GM18511 (cell line): ENCODE data around the gene OR9Q1.
"Not testable (repeated sequence)": the region's sequence is repeated elsewhere in the genome, so short reads cannot be mapped to it uniquely, and the experiment has no call there.

Experiments
- ATAC-seq: cut with Tn5 transposase; IDR thresholded peaks from one replicate; pipeline ENCODE4 v1.9.1; 2021; ENCODE audit warnings: mild to moderate bottlenecking, moderate library complexity; ENCODE audit not compliant: unreplicated experiment

Gene OR9Q1

DNA sequence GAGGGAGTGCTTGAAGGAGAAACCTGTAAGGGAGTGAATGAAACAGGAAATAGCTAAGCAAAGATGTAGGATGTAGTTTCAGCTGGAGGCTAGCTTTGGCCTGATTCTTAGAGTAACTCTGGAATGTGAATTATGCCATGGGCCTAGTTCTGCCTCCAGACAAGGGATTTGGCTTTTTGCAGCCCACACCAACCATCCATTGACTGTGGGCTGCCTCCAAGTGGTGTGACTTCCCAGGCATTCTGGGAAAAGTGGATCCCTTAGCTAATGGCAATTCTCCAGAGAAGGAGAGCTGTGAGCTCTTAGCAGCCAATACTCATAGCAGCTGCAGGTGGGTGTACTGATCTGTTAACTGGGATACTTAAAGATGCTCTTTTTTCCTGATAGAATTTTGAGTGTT, 103.7 kb downstream of the OR9Q1 start:
- no peak for ATAC-seq

DNA sequence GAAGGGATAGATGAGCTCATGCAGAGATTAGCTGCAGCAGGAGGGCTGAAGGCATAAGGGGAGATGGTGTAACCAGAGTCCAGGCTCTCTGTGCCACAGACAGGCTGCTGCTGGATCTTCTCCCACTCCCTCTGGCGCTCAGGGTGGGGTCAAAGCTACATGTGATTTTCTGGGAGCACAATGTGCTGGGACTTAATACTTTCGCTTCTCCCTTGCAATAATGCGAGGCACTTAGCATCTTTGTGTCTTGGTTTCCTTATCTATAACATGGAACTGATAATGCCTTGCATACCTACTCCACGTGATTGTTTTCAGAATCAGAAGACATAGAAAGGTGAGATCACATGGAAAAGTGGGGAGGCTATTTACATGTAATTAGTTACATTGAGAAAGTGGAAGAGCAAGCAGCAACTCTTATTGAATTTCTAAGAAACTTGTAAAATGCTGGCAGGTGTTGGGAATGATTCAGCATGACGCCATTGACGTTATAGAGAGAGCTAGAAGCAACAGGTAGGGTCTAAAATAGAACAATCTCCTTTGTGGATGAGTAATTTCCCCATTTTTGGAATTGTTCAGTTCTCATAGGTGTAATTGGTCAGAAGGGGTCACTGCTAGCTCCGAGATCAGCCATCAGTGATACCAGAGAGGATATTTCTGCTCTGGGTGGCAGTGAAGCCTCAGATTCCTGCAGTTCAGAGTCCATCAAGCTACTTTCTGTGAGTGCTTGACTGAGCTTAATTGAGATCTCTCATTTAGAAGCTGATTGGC, 109.8 kb downstream of the OR9Q1 start:
- no peak for ATAC-seq

DNA sequence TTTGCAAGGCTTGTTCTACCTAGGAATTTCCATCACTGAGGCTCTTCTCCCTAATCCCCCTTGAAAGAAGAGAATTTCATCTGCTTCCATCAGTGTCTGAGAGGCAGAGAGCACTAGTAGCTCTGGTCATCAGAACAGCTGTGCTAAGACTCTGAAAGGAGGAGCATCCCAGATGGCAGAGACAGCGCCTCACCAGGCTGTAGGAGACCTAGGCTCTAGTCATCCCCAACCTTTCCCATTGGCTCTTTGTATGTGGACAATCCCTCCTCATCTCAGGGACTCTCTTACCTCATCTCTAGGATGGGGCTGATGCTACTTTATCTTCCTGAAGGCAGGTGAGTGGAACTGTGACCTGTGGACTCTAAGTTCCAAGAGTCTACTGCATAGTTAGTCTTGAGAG, 110.5 kb downstream of the OR9Q1 start:
- no peak for ATAC-seq

DNA sequence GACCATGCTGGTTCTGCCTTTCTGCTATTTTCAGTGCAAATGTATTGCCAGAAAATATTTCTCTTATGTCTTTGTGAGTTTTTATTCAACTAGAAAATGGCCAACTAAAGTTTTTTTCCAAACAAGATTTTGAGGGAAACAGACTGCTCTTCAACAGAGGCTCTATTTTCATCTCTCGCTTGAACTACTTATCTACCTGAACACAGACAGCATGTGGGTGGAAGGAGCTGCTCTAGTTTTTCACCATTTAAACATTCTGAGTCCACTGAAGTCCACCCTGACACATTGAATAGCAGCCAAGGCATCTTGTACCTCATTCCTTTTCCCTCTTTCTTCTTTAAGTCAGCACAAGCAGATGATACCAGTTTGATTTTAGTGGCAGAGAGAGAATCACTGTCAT, 111.5 kb downstream of the OR9Q1 start:
- ATAC-seq: no peak

DNA sequence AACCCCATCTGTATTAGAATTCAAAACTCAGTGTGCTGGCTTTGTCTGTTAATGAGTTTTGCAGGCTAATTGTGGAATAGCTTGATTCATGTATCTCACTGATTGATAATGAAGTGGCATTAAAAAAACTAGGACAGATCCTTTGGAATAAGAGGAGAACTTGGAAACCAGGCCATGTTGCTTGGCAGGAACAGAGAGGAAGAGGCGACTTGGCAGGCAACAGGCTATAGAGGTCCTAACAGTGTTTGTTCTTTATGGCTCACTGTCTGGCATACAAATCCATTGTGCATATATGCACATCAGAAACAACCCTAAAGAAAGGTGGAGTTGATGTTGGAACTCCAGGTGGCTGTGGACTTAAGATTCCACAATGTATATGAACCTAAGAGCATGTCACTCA, 119.1 kb downstream of the OR9Q1 start:
- ATAC-seq: no peak

DNA sequence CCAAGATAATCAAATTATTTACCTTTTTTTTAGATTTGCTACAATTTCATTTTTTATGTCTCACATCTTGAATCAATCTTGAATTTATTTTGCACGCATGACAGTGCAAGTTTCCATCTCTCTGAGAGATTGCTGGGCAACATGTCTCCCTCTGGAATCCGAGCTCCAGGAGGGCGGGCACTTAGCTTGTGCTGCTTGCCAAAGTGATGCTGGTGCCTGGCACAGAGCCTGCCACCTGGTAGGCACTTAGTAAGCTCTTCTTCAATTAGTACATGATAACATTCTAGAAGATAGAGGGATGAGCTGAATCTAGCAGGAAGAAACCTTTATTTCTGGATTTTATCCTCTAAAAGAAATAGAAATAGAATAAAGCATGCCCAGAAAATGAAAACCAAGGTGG, 129.1 kb downstream of the OR9Q1 start:
- ATAC-seq: no peak

DNA sequence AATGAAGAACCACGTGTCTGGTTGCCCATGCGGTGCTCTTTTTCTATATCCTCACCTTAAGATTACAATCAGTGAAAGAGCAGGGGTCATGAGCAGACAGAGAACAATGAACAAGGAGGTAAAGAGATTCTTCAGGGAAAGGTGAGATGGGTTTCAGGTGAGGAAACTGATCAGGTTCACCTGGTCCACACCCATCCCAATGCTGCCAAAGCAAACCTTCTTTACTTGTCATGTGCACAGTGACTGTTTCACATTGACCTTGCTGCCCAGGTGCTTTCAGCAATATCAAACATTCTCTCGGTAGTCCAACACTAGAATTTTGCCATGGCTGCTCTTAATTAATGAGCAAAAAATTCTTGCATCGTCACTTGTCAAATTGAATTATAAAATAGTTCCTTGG, 140.7 kb downstream of the OR9Q1 start:
- ATAC-seq: no peak

DNA sequence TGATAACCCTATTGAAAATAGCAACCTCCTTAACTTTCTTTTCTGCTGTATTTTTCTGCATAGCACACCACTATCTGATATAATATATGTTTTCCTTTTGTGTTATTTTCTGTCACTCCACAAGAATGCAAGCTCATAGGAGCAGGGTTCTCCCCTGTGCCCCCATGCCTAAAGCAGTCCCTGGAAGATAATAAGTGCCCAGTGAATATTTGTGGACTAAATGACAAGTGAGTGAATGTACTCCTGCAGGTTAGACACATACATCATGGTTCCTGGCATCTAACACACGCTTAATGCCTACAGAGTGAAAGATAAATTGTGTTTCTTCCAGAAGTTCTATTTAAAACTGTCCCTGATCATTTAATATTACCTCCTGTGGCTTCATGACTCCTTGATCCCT, 141.3 kb downstream of the OR9Q1 start:
- no peak for ATAC-seq

DNA sequence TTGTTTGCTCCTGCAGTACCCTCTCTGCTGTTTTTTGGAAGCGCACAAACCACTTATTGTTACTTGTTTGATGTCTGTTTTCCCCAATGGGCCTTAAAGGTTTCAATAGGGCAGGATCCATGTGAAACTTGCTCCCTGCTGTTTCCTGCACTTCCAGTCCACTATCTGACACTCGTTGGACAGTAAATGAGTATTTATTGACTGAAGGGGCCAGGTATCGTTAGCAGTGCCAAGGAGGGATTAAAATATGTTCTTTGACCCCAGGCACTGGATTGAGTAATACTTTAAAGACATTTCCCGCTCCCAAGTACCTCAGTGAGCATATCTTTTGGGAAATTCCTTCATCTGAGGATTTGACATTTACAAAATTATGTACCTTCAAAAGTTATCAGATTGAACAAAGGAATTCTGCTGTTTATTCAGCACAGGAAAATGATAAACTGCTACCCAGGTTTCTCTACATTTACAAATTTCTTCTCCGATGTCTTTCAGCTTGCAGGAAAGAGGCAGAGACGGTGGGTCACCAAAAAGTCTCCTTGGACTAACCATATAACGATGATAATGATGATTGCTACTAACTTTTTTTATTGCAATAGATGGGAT, 141.9 kb downstream of the OR9Q1 start:
- ATAC-seq: no peak

DNA sequence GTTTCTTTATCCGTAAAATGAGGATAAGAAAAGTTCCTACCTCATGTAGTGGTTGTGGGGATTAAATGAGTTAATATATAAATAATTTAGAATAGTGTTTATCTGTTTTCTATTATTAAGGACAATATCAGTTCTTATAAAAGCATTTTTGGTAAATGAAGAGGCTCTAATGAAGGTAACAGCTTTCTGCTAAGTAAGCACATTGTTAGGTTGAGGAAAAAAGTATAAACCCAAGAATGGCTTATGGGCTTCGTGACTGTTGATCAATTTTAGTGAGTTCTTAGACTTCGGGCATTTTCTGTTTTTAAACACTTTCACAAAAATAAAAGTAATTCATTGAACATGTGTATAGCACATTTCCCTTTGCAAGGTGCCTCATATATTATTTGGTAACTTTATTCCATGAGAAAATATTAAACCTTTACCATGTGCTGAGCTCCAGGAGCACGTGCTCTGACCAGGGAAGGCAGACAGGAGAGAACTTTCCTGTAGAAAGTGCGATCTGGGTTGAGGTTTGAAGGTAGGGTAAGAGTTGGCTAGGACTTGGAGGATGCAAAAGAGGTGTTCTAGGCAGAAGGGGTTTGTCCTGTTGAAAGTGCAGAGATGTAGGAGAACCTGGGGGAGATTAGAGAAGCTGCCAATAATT, 153.9 kb downstream of the OR9Q1 start:
- ATAC-seq: no peak

DNA sequence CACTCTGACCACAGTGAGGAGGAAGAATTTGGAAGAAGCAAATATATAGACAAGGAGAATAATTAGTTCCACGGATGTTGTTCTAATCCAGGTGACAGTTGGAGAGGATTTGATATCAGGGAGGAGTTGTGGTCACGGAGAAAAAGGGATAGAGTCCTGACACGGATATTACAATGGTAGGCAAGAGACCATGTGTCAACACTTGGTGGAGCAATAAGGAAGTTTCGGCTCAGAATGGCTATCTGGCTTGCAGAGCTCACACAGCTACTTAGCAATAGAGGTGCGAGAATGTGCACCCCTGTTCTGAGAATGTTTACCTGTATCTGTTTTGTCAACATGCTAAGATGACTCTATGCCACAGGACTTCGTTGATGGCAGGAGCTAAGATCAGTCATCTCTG, 154.8 kb downstream of the OR9Q1 start:
- no peak for ATAC-seq

DNA sequence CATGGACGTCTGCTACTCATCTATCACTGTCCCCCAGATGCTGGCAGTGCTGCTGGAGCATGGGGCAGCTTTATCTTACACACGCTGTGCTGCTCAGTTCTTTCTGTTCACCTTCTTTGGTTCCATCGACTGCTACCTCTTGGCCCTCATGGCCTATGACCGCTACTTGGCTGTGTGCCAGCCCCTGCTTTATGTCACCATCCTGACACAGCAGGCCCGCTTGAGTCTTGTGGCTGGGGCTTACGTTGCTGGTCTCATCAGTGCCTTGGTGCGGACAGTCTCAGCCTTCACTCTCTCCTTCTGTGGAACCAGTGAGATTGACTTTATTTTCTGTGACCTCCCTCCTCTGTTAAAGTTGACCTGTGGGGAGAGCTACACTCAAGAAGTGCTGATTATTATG, 156.0 kb downstream of the OR9Q1 start:
- no peak for ATAC-seq

DNA sequence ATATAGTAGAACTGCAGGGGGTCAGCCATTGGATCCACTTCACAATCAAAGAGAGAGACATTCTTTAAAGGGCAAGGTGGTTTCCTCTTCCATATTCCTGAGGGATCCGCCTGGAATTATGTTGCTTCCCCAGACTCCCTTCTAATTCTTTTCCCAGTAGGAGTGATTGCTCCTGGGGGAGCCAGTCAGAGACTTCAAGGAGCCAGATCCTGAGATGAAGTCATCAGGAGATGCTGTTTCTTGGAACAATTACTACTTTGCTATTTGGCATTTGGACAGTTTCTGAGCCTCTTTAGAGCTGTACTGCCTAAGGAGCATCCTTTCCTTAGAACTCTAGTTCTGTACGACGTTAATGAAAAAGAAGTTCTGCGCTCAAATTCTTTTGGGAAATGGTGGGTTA, 163.3 kb downstream of the OR9Q1 start:
- ATAC-seq: no peak

DNA sequence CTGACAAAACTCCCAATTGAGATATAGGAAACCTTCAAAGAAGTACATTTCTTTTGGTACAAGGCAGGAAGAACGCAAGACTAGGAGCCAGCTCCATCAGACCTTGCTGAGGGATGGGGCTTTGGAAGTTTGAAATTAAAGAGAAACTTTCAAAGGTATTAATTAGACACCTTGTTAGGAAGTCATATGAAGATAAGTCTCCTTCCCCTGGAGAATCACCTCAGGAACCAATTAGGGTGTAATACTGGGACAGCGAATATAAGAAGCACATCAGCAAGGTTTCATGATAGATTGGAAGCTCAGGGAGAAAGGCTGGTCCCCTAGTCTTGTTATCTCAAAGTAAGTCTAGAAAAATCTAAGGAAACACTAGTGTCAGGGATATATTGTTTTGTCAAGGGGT, 165.1 kb downstream of the OR9Q1 start, which contains the start of gene OR9Q2:
TSS of gene OR9Q2 (plus strand) at position 301 of the 400 bp plus-strand sequence. CDS start 1,421 bp downstream, outside the sequence.
- ATAC-seq: no peak

DNA sequence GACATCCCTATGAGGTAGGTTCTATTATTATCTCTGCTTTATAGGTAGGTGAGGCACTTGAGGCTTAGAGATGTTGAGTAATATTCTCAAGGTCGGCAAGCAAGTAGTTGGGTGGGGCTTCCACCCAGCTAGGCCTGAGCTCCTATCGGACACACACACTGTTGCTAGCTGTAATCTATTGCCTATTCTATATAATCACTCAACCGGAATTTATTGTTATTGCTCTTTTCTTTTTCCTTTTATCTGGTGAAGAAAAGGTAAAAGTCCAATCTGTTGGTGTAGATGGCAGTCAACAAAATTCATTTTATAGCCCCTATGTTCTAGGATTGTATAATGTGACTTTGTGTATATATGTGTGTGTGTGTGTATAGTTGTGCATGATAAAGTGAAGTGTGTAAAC, 168.5 kb downstream of the OR9Q1 start:
- no peak for ATAC-seq

DNA sequence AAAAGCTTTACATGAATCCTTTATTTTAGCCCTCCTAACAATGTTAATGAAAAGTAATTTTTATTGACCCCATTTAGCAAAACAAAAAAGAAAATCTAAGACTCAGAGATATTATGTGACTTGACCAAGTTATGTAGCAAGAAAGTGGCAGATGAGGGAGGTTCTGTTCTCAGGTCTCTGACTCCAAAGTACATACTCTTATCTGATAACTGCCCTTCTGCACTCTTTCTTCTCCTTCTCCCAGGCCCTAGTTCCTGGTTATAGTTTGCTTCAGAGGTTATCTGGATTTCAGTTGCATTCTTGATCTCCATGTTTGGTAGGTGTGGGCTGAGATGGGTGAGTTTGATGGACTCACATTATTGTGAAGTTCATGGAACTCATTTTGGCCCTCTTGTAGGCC, 169.7 kb downstream of the OR9Q1 start:
- ATAC-seq: no peak

DNA sequence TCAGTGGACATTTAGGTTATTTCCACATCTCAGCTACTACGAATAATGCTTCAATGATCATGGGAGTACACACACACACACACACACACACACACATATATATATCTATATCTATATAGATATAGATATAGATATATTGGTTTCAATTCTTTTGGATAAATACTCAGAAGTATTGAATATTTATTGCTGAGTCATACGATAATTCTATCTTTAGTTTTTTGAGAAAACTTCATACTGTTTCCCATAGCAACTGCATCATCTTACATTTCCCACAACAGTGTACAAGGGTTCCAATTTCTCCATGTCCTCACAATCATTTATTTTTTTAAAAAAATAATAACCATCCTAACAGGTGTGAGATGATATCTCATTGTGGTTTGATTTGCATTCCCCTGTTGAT, 172.3 kb downstream of the OR9Q1 start:
- ATAC-seq: no peak

DNA sequence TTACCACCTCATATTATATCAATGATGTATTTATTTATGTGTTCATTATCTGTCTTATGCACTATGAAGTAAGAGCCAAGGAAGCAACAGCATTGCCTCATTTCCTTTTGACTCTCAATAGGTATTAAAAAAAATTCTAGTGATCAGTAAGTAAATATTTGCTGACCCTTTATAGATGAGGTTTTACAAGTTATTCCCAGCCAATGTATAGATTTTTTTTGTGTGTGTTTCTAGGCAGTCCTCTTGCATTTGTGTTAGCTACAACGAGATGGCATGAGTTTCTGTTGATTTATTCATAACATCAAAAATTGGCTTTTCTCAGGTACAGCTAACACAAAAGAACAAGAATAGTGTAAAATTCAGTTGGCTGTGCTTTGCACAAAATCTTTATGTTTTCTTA, 175.6 kb downstream of the OR9Q1 start:
- no peak for ATAC-seq

DNA sequence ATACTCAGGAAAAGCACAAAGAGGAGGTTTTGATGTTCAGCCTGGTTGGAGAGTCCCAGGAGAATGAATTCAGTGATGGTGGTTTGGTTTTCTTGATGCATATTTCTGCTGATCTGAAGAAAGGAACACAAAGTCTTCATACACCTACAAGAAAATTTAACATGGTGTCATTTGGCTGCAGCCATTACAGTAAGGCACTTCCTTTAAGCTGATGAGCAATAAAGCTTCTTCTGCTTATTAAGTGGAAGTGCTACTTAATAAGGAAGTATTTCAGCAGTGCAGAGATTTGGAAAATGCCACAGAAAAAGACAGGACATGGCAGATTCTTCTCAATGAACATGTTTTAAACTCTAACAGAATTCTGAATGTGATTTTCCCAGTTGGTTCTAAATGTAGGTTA, 180.4 kb downstream of the OR9Q1 start, which contains the start of gene OR1S2:
TSS of gene OR1S2 (minus strand) at position 101 of the 400 bp plus-strand sequence. CDS start at position 101, 0 bp downstream.
- ATAC-seq: no peak

DNA sequence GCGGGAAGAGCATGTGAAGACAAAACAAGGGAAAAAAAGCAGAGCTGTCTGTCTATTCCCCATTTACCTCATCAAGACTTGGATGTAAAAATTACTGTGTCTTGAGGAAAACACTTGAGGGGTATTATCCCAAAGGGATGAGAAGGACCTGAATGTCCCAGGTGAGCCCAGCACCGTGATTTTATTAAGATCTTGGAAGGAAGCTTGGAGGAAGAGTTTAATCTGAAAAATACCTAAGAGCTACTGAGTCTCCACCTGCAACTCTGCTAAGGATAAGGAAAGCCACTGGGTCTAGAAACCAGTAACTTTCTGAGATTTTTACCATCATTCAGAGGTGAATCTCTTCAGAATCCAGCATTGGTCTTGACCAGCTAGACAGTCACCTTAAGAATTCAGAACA, 188.7 kb downstream of the OR9Q1 start, which contains the start of gene OR1S1:
TSS of gene OR1S1 (plus strand) at position 301 of the 400 bp plus-strand sequence.
- ATAC-seq: not testable (repeated sequence)

DNA sequence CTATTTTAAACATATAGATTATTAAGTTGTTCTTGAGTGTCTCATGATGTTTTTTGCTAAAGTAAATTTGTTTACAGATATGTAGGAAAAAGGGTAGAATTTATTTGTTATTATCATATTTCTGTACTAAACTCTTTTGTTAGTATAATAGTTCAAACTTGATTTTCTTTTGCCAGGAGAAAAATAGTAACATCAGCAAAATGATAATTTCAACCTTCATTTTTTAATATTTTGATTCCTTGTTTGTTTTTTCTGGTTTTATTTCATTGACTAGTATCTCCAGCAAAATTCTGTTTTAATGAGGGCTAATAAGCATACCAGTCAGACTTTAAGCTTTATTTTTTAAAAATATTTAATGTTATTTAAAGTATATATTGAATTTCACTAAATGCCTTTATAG, 192.8 kb downstream of the OR9Q1 start:
- ATAC-seq: no peak

DNA sequence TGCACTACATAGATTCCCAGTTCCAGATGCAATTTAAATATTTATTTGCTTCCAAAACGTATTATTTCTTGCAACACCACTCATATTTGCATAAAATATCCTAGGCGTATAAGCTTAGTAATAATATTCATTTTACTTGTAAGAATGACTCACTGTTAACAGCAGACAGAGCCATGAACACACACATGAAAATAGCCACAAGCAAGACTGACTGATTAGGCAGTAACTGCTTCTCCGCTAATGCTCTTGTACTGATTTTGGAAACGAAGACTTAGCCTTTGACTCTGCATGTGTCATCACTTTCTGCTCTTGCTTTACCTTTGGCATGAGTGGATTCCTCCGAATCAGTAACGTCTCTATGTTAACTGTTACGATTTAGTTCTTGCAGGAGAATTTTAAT, 199.0 kb downstream of the OR9Q1 start:
- ATAC-seq: no peak
